HG03558 (cell line): ENCODE measurements around the gene CSNK1D.
"Not testable (repeated sequence)": the region's sequence is repeated elsewhere in the genome, so short reads cannot be mapped to it uniquely, and the experiment has no call there.

Experiments
- ATAC-seq: cut with Tn5 transposase; IDR thresholded peaks from one replicate; pipeline ENCODE4 v1.9.1; 2021; ENCODE audit warnings: moderate number of reproducible peaks; ENCODE audit not compliant: unreplicated experiment; ENCODE audit errors: extremely low read depth

CSNK1D gene

DNA sequence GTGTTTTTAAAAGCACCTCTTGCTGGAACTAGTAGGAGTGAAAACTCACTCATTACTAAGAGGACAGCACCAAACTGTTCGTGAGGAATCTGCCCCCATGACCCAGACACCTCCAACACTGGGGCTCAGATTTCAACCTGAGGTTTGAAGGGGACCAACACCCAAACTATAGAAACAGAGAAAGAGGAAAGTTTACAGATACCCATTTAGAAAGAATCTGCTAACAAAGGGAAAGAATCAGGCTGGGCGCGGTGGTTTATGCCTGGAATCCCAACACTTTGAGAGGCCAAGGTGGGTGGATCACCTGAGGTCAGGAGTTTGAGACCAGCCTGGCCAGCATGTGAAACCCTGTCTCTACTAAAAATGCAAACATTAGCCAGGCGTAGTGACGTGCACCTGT lies 3.4 kb upstream of the CSNK1D start:
- no peak for ATAC-seq

- ATAC-seq, result no peak
Observed at GRCh38 chr17:82275326-82275725, 1.8 kb upstream of the CSNK1D start.

DNA sequence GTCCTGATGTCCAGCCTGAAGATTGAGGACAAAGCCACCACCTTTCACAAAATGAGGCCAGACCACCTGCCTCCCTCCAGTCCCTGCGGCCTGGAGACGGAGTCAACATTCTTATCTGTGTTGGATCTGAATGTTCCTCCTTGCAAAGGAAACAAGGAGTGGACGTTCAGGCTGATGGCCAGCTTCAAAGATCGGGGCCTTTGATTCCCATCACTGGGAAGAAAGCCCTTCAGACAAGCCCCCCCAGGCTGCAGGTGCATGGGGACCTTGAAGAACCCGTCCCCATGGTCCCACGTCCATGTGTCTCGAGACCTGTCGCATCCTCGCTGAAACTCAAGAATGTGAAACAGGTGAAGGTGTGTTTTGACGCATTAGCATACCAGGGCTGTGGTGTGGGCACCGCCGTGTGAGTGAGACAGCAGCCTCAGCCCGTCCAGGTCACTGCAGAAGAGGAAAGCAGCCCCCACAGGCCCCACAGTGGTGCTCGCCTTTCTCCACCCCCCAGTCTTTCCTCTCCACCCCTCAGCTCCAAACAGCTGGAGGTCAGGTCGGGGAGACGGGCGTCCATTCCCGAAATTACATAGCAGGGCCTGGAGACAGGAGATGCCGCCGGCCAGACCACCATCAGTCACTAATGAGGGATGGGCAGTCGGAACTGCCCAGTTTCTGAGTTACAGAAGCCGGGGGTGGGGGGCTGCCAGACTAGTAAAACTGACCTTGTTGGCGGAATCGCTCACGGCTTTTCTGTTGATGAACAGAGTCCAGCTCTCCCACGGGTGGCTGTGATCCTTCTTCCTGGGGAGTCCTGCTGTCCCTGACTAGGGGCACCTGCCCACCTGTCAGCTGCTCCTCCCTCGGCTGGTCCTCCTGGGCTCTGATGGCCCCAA lies 877 bp upstream of the CSNK1D start:
- ATAC-seq, result no peak

- no peak for ATAC-seq
Observed at GRCh38 chr17:82272495-82273326, 789 bp downstream of the CSNK1D start.

DNA sequence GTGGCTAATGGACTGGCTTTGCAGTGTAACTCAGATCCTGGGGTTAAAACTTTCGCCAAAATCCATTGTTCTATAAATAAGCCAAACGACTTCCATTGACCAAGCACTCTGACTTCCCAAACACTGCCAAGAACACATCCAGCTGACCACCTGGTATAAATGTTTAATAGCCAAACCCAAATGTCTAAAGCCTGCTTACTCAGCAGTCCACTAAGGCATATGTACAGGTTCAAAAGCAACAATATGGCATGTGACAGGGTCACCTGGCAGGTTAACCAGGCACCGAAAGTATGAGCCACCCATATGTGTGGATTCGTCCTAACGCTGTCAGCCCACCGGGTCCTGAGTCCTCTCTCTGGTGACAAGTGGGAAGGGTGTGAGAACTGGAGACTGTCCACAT lies 2.1 kb downstream of the CSNK1D start:
- no peak for ATAC-seq

DNA sequence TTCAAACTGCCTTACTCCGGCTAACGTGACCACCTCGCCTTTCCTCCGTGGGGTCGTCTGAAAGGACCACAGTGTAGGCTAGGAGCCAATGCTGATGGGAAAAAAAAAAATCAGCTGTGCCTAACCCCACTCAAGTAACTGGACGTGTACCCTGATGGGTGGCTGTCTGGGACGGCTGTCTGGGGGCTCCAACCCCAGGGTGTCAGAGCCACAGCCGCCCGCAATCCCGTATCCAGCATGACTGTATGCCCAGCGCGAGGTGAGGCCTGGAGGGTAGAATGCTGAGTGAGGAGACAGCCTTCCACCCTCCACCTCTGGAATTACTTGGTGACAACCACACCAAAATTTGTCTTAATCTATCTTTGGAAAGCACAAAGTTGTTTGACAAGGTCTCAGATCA lies 2.8 kb downstream of the CSNK1D start:
- no peak for ATAC-seq

GRCh38 chr17:82269882-82270500 lies 3.5 kb downstream of the CSNK1D start:
- no peak for ATAC-seq

DNA sequence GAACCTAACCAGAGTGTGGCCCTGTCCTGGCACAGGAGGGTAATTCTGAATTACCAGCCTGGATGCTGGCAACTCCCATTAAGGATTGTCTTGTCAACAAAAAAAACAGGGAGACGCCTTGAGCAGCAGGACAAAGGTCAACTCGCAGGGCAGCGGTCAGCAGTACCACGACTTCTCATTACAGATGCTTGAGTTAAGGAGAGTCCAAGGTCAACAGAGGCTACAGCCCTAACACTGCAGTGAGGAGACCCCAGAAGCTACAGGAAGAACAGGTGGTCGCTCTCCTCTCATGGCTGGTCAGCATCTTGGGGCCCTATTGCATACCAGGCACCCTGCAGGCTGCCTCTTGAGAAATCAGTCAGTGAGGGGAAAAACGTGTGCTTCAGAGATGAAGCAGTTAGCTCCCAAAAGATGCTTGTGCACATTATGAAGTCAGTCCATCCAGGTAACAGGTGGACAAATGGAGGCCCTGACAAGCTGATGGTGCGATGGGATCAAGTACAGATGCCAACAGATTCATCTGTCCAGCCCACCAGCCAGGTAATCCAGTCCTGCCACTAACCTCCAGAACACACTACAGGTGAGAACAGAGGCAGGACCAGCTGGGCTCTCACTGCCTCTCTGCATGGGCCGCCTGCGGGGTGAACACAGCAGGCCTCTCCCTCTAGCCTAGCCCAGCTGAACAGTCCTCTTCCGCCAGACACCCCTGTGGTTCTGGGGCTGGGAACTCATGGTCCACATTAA lies 4.2 kb downstream of the CSNK1D start:
- no peak for ATAC-seq

DNA sequence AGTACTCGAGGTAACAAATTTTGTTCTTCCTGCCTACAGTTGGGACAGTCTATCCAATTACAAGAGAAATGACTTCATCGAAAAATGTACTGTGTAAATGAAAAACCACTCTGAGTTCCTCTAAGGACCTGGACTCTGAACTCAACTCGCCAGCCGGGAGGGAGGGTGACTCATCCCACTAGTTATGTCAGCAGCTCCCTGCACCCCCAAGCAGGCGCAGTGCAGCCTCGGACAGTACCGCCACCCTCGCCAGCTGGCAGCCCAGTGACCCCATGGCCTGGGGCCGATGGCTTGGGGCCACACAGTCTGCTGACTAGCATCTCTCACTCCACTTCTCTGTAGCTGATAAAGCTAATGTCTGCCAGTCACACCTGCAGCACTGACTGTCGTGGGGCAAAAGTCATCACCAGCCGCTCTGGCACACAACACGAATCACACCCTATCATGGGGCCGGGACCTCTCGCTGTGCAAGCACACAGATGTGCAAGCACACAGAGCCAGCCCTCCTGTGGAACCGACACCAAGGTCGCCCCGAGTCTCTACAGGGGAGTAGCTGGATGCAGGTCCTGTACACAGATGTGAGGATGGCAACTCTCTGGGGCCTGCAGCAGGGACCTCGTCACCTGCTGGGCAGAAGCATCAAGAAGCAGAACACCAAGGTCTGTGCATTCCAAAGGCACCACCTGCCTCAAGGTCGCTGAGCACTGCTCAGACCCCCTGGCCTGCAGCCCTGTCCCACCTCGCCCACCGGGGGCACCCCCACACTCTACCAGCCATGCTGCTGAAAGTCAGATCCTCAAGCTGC lies 5.7 kb downstream of the CSNK1D start:
- ATAC-seq, result no peak

DNA sequence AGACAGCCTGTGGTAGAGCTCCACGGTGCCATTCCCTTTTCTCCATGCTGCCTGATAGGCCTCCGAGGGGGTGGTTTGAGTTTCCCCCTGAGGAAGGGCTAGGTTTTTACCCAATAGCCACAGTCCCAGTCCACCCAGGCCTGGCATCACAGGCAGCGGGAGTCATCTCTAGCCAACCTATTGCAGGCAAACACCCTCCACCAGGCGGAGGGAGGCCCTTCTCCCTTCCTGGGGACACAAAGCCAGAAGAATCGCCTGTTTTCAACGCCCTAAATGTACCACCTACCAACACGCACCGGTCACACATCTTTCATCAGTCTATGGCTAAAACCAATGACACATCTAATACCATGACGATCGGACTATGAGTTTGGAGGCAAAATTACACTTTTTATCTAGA lies 7.4 kb downstream of the CSNK1D start:
- no peak for ATAC-seq

- ATAC-seq, result no peak
Observed at GRCh38 chr17:82263641-82264040, 9.9 kb downstream of the CSNK1D start.

GRCh38 chr17:82262344-82262743 lies 11.2 kb downstream of the CSNK1D start:
- no peak for ATAC-seq

DNA sequence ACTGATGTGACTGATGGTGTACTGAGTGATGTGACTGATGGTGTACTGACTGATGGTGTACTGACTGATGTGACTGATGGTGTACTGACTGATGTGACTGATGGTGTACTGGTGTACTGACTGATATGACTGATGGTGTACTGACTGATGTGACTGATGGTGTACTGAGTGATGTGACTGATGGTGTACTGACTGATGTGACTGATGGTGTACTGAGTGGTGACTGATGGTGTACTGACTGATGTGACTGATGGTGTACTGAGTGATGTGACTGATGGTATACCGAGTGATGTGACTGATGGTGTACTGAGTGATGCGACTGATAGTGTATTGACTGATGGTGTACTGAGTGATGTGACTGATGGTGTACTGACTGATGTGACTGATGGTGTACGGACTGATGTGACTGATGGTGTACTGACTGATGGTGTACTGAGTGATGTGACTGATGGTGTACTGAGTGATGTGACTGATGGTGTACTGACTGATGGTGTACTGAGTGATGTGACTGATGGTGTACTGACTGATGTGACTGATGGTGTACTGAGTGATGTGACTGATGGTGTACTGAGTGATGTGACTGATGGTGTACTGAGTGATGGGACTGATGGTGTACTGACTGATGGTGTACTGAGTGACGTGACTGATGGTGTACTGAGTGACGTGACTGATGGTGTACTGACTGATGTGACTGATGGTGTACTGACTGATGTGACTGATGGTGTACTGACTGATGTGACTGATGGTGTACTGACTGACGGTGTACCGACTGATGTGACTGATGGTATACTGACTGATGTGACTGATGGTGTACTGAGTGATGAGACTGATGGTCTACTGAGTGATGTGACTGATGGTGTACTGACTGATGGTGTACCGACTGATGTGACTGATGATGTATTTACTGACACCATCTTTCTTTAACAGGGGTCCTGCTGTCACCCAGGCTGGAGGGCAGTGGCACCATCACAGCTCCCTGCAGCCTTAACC lies 13.2 kb downstream of the CSNK1D start:
- not testable (repeated sequence) for ATAC-seq

- ATAC-seq, result no peak
Observed at GRCh38 chr17:82258555-82258954, 14.9 kb downstream of the CSNK1D start.

DNA sequence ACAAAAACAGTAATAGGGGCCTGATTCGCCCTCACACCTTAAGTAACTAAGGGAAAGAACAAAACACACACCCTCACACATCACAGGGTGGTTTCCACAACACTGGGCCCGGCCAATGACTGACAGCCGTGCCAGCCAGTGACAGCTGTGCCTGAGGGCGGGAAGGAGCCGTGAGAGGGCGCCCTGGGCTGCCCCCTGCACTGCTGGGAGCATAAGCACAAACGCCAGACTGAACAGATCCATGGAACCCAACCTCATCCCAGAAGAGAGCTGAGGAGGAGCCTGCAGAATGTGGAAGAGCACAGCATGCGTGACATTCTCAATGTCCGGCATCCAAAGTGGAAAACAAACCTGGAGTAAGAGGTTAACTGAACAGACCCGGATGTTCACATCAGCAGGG lies 16.0 kb downstream of the CSNK1D start:
- ATAC-seq, result no peak

GRCh38 chr17:82256242-82256885 lies 17.1 kb downstream of the CSNK1D start:
- no peak for ATAC-seq

GRCh38 chr17:82255402-82255972 lies 18.0 kb downstream of the CSNK1D start:
- ATAC-seq, result no peak
